ENCODE results near the gene MARF1. TPM values are rescaled to one million over a fixed set of nuclear protein-coding genes. Genes with fewer than 3 reads are reported as not detected.
"Not testable (repeated sequence)": the region's sequence is repeated elsewhere in the genome, so short reads cannot be mapped to it uniquely, and the experiment has no call there.

The MARF1 gene
- total RNA-seq, 1 donor from 2014 or later, result 13.4 TPM

- H3K4me3 ChIP-seq, result no peak overlapping the region
- H3K9me3 ChIP-seq (ENCODE audit: low read depth), result no peaks in the 10 kb centered on the region
- TF ChIP-seq EZH2phosphoT487 (IDR thresholded peaks at IDR 0.05), result no peak
- DNase-seq (ENCODE audit: low spot score), result no peak
- H3K4me1 ChIP-seq, result no peaks in the 10 kb centered on the region
- peaks cover 34% of the 10 kb centered on the region for H4K20me1 ChIP-seq (ENCODE audit: low read depth)
- Mint-ChIP-seq H3K9me3 (no peaks in the 10 kb centered on the region), H3K27me3 (ENCODE audit: insufficient read depth, low read depth) (no peaks in the 10 kb centered on the region), H3K4me3 (no peak overlapping the region), H3K36me3 (peaks cover 9% of the 10 kb centered on the region), H3K27ac (no peak overlapping the region), H3K4me1 (peaks cover 2% of the 10 kb centered on the region)
- no peak overlapping the region for H3K9ac ChIP-seq
- H3K36me3 ChIP-seq, result no peaks in the 10 kb centered on the region
- no peak overlapping the region for H2AFZ ChIP-seq (replicated peaks)
- no peaks in the 10 kb centered on the region for H3F3A ChIP-seq (ENCODE audit: low read depth)
- H3K27ac ChIP-seq, result no peak overlapping the region
- no peaks in the 10 kb centered on the region for H3K27me3 ChIP-seq
- no peak overlapping the region for H3K4me2 ChIP-seq
- peaks cover 91% of the 10 kb centered on the region for H3K79me2 ChIP-seq (ENCODE audit: low read depth)
These were observed 15.2 kb upstream of the MARF1 start for GRCh38 chr16:15658149-15658548.

DNA sequence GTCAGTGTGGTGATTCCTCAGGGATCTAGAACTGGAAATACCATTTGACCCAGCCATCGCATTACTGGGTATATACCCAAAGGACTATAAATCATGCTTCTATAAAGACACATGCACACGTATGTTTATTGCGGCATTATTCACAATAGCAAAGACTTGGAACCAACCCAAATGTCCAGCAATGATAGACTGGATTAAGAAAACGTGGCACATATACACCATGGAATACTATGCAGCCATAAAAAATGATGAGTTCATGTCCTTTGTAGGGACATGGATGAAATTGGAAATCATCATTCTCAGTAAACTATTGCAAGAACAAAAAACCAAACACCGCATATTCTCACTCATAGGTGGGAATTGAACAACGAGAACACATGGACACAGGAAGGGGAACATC lies 12.6 kb upstream of the MARF1 start:
- H3K27ac ChIP-seq; H3K36me3 Mint-ChIP-seq; H3K36me3 ChIP-seq; H2AFZ ChIP-seq (replicated peaks); H3K9me3 Mint-ChIP-seq; H3K4me3 Mint-ChIP-seq; H3K27ac Mint-ChIP-seq; H3K4me1 ChIP-seq; H3F3A ChIP-seq (ENCODE audit: low read depth); H3K9me3 ChIP-seq (ENCODE audit: low read depth); H3K9ac ChIP-seq; H3K27me3 Mint-ChIP-seq (ENCODE audit: insufficient read depth, low read depth); H3K4me2 ChIP-seq; DNase-seq (ENCODE audit: low spot score); H3K4me3 ChIP-seq; H3K27me3 ChIP-seq: not testable (repeated sequence)
- peaks cover 47% of the 10 kb centered on the region for H4K20me1 ChIP-seq (ENCODE audit: low read depth)
- H3K4me1 Mint-ChIP-seq, result peaks cover 12% of the 10 kb centered on the region
- H3K79me2 ChIP-seq (ENCODE audit: low read depth), result peaks cover 93% of the 10 kb centered on the region

- peaks cover 3% of the 10 kb centered on the region for H3K27me3 Mint-ChIP-seq (ENCODE audit: insufficient read depth, low read depth)
- H3K4me1 Mint-ChIP-seq, result peaks cover 14% of the 10 kb centered on the region
- H3K27ac Mint-ChIP-seq, result no peak overlapping the region
- no peak overlapping the region for H3K9ac ChIP-seq
- no peak overlapping the region for H2AFZ ChIP-seq (replicated peaks)
- H3K27ac ChIP-seq, result no peak overlapping the region
- no peaks in the 10 kb centered on the region for H3K36me3 ChIP-seq
- no peak overlapping the region for H3K4me3 Mint-ChIP-seq
- H3K9me3 Mint-ChIP-seq, result no peaks in the 10 kb centered on the region
- no peak overlapping the region for H3K4me3 ChIP-seq
- no peak for DNase-seq (ENCODE audit: low spot score)
- no peaks in the 10 kb centered on the region for H3K9me3 ChIP-seq (ENCODE audit: low read depth)
- H3K27me3 ChIP-seq, result no peaks in the 10 kb centered on the region
- TF ChIP-seq EZH2 (IDR thresholded peaks at IDR 0.05) (no peak), EZH2phosphoT487 (IDR thresholded peaks at IDR 0.05) (no peak)
- TF ChIP-seq, protein P1, sequence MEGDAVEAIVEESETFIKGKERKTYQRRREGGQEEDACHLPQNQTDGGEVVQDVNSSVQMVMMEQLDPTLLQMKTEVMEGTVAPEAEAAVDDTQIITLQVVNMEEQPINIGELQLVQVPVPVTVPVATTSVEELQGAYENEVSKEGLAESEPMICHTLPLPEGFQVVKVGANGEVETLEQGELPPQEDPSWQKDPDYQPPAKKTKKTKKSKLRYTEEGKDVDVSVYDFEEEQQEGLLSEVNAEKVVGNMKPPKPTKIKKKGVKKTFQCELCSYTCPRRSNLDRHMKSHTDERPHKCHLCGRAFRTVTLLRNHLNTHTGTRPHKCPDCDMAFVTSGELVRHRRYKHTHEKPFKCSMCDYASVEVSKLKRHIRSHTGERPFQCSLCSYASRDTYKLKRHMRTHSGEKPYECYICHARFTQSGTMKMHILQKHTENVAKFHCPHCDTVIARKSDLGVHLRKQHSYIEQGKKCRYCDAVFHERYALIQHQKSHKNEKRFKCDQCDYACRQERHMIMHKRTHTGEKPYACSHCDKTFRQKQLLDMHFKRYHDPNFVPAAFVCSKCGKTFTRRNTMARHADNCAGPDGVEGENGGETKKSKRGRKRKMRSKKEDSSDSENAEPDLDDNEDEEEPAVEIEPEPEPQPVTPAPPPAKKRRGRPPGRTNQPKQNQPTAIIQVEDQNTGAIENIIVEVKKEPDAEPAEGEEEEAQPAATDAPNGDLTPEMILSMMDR (IDR thresholded peaks at IDR 0.05), result no peak
- H3F3A ChIP-seq (ENCODE audit: low read depth), result peaks cover 12% of the 10 kb centered on the region
- H3K79me2 ChIP-seq (ENCODE audit: low read depth), result peaks cover 86% of the 10 kb centered on the region
- peaks cover 4% of the 10 kb centered on the region for H3K36me3 Mint-ChIP-seq
- peaks cover 42% of the 10 kb centered on the region for H4K20me1 ChIP-seq (ENCODE audit: low read depth)
- H3K4me2 ChIP-seq, result no peak overlapping the region
- H3K4me1 ChIP-seq, result no peaks in the 10 kb centered on the region
These were observed 11.6 kb upstream of the MARF1 start for GRCh38 chr16:15654591-15654990.

GRCh38 chr16:15653227-15653626 lies 10.3 kb upstream of the MARF1 start:
- H3K79me2 ChIP-seq (ENCODE audit: low read depth), result peaks cover 75% of the 10 kb centered on the region
- peak overlapping the region; percentile 60 for H3K4me3 Mint-ChIP-seq
- peaks cover 21% of the 10 kb centered on the region for H3F3A ChIP-seq (ENCODE audit: low read depth)
- H3K36me3 ChIP-seq, result no peaks in the 10 kb centered on the region
- no peaks in the 10 kb centered on the region for H3K27me3 ChIP-seq
- H4K20me1 ChIP-seq (ENCODE audit: low read depth), result peaks cover 40% of the 10 kb centered on the region
- TF ChIP-seq EZH2phosphoT487 (IDR thresholded peaks at IDR 0.05) (no peak), EZH2 (IDR thresholded peaks at IDR 0.05) (no peak)
- TF ChIP-seq, protein P1 (IDR thresholded peaks at IDR 0.05), result no peak
- H3K4me2 ChIP-seq, result no peak overlapping the region
- no peak overlapping the region for H2AFZ ChIP-seq (replicated peaks)
- H3K4me1 ChIP-seq, result no peaks in the 10 kb centered on the region
- no peak for DNase-seq (ENCODE audit: low spot score)
- no peak overlapping the region for H3K9ac ChIP-seq
- H3K9me3 Mint-ChIP-seq, result no peaks in the 10 kb centered on the region
- peaks cover 16% of the 10 kb centered on the region for H3K4me1 Mint-ChIP-seq
- peaks cover 6% of the 10 kb centered on the region for H3K27me3 Mint-ChIP-seq (ENCODE audit: insufficient read depth, low read depth)
- no peak overlapping the region for H3K27ac ChIP-seq
- no peak overlapping the region for H3K27ac Mint-ChIP-seq
- no peaks in the 10 kb centered on the region for H3K9me3 ChIP-seq (ENCODE audit: low read depth)
- no peak overlapping the region for H3K4me3 ChIP-seq
- H3K36me3 Mint-ChIP-seq, result peaks cover 4% of the 10 kb centered on the region

All from neural progenitor cell (in vitro differentiated cells).